SK-N-MC (cell line): ENCODE data around the gene PLEKHG5.

Experiments used
- DNase-seq: peaks from one replicate; pipeline ENCODE4 v3.0.0-alpha.2; 2011; ENCODE audit warnings: low read depth, low spot score
- H3K27ac ChIP-seq: fragments of 200-600 bp; sonication (generic); 2 replicates; pipeline ENCODE4 v1.5.1; 2016; ENCODE audit warnings: mixed run types
- H3K36me3 ChIP-seq: fragments of 200-600 bp; sonication (generic); 2 replicates; pipeline ENCODE4 v1.6.1; 2017; ENCODE audit warnings: antibody characterized with exemption, low read length, mixed read lengths; ENCODE audit not compliant: insufficient read depth
- H3K4me3 ChIP-seq: fragments of 200-600 bp; sonication (generic); 2 replicates; pipeline ENCODE4 v1.5.1; 2016
- H3K9ac ChIP-seq: fragments of 200-600 bp; sonication (generic); 2 replicates; pipeline ENCODE4 v1.8.0; 2017; ENCODE audit warnings: mixed run types, mixed read lengths; ENCODE audit not compliant: insufficient read length
- H3K9me3 ChIP-seq: fragments of 200-600 bp; sonication (generic); 2 replicates; pipeline ENCODE4 v1.6.1; 2017; ENCODE audit warnings: low read depth, mild to moderate bottlenecking, antibody characterized with exemption, low read length, moderate library complexity, mixed read lengths
- EZH2 ChIP-seq: fragments of 200-600 bp; sonication (generic); IDR thresholded peaks from one replicate; pipeline ENCODE4 v1.6.1; 2017; ENCODE audit warnings: antibody characterized with exemption
- FOXP2 ChIP-seq: optimal IDR thresholded peaks from 2 replicates; pipeline ENCODE3; 2011; ENCODE audit warnings: mild to moderate bottlenecking, moderate library complexity; ENCODE audit not compliant: insufficient read depth; ENCODE audit errors: extremely low read length, control extremely low read depth
- POLR2AphosphoS5 ChIP-seq: IDR thresholded peaks from 2 replicates; pipeline ENCODE4 v1.6.1; 2012; ENCODE audit warnings: mild to moderate bottlenecking, low read depth, low read length, borderline replicate concordance

The PLEKHG5 gene

DNA sequence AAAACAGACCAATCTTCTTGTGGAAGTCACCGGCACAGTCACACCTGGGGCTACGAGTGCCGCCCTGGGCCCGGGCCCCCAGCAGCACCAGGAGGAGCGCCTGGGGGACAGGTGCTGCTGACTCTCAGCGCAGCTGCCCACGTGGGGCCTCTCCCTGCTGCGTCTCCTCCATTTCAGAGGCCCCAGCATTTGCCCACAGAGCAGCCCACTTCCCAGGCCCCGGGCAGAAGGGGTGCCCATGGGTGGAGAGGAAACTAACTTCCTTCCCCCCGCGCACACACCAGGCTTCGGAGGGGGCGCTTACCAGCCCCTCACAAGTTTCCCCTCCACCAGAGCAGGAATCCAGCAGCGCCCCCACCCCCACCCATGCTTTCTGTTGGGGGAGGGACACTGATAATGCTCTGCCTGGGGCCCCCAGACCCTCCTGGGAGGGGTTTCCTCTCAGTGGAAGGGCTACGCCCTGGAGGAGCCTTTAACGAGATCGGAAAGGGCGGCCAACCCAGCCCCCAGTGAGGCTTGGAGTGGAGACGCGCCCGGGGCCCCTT is 25.9 kb downstream of the PLEKHG5 start:
- DNase-seq = no peak
- Histone ChIP-seq H3K27ac (no peak overlapping the region), H3K4me3 (peak overlapping the region; percentile 59), H3K9me3 (no peaks in the 10 kb centered on the region), H3K36me3 (no peaks in the 10 kb centered on the region; the same call in 1 of the 2 replicates), H3K9ac (peak overlapping the region; percentile 17)
- TF ChIP-seq FOXP2 (no peak), EZH2 (no peak), POLR2AphosphoS5 (no peak)

DNA sequence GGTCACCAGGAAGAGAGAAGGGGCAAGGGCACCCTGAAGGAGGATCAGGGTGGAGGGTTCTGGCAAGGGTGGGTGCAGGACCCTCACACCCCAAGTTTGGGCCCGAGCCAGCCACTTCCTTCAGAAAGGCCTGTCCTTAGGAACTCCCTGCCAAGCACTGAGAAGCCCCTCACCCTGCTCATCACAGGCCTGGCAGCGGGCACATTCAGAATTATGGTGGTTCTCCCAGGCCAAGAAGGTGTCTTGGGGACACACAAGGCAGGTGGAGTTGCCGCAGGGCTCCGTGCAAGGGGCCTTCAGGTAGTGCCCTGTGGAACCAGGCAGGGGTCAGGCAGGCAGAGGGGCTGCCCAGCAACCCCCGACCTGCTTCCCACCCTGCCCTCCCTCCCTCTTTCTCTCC is 26.6 kb downstream of the PLEKHG5 start:
- H3K27ac ChIP-seq = no peak overlapping the region
- H3K9me3 ChIP-seq = no peaks in the 10 kb centered on the region
- no peak overlapping the region for H3K9ac ChIP-seq
- H3K4me3 ChIP-seq = no peak overlapping the region
- H3K36me3 ChIP-seq = no peaks in the 10 kb centered on the region; the same call in 1 of the 2 replicates
- no peak for DNase-seq
- TF ChIP-seq EZH2 (no peak), FOXP2 (no peak), POLR2AphosphoS5 (no peak)

DNA sequence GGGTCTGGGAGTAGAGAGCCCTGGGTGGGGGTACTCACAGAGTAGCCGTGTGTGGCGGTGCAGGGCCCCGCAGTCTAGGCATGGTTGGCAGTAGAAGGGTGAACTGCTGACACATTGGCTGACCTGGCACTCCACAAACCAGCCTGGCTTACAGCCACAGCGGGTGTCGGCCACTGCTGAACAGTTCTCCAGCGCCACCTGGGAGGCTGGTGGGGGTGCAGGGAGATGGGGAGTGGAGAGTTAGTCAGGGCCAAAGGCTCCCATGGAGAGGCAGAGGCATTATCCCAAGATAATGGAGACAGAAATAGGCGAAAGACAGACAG is 27.0 kb downstream of the PLEKHG5 start:
- H3K4me3 ChIP-seq = no peak overlapping the region
- TF ChIP-seq POLR2AphosphoS5 (no peak), EZH2 (no peak), FOXP2 (no peak)
- H3K9me3 ChIP-seq = no peaks in the 10 kb centered on the region
- no peak for DNase-seq
- H3K9ac ChIP-seq = no peak overlapping the region
- H3K27ac ChIP-seq = no peak overlapping the region
- H3K36me3 ChIP-seq = no peaks in the 10 kb centered on the region; the same call in 1 of the 2 replicates

DNA sequence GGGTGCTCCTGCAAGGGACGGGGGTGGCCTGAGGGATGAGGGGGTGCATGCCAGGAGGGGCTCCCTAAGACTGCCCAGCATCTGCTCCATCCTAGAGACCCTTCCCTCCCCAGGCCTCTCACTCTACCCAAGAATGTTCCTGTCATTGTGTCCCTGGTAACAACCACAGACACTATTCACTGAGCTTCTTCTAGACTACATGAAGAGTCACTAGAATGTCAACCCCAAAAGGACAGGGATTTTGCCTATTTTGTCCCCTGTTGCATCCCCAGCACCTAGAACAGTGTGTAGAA is 28.4 kb downstream of the PLEKHG5 start:
- no peaks in the 10 kb centered on the region for H3K9me3 ChIP-seq
- no peak overlapping the region for H3K9ac ChIP-seq
- H3K27ac ChIP-seq = no peak overlapping the region
- no peaks in the 10 kb centered on the region for H3K36me3 ChIP-seq
- TF ChIP-seq FOXP2 = no peak
- no peak for TF ChIP-seq POLR2AphosphoS5
- no peak for TF ChIP-seq EZH2
- DNase-seq = no peak
- H3K4me3 ChIP-seq = no peak overlapping the region

DNA sequence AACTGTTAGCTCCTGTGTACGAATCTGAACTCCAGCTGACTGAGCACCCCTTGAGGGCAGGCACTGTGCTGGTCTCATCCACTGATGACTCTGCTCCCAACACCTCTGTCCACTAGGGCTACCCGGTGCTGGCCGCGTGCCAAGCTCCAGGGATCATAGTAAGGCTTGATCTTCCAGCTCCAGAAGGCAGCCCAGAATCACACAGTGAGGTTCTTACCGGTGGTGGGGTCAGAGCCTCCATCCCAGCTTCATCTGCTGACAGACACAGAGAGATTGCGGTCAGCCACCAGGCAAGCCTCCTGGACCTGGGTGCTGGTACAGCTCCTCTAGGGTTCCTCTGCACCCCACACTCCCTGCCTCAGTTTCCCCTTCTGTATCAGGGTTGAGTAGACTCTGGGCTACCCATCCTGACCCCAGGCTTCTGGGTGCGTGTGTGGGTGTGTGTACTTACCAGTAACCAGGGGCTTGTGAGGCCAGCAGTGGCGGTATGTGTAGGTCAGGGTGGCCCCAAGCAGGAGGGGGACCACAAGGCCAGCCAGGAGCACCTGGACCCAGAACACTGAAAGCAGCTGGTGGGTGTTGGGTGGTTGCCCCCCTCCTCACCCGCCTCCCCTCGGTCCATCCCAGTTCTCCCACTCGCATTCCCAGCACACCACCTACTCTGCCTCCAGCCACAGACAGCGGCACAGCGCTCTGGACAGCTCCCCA is 28.9 kb downstream of the PLEKHG5 start:
- DNase-seq = no peak
- Histone ChIP-seq H3K36me3 (no peaks in the 10 kb centered on the region), H3K9ac (no peak overlapping the region), H3K9me3 (no peaks in the 10 kb centered on the region), H3K4me3 (no peak overlapping the region), H3K27ac (no peak overlapping the region)
- no peak for TF ChIP-seq EZH2
- TF ChIP-seq POLR2AphosphoS5 = no peak
- no peak for TF ChIP-seq FOXP2

DNA sequence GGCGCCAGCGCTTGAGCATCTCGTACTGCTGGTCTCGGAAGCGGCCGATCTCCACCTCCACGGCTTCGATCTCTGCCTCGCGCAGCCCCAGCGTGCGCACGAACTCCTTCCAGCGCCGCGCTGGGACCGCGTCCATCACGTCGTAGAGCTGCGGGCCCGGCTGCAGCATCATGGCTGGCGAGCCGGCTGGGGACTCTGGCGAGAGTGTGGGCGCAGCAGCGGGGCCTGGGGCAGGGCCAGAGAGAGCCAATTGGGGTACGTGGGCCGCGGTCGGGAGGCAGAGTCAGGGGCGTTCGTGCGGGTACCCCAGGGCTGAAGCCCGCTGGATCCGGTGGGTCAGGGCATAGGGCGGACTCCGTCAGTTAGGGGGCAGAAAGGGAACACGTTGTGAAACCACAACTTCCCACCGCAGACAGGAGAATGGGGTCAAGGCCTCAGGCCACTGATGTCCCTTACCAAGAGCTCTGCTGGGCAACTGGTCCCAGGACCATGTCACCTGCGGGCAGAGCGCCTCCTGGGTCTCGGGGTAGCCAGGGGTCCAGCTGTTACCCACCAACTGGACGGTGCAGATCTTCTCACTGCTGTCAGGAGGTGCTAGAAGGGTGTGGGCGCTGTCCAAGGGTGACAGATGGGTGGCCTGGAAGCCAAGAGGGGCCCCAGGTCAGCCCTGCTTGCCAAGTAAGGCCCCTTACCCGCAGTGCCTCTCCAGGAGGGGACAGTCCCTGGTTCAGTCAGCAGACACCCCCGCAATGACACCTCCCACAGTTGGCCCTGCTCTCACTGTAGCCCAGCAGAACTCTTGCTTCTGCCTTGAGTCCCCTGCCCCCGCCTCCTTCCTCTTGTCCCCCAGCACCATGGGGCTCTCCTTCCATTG is 29.7 kb downstream of the PLEKHG5 start:
- H3K4me3 ChIP-seq = no peak overlapping the region
- H3K9ac ChIP-seq = no peak overlapping the region
- H3K9me3 ChIP-seq = no peaks in the 10 kb centered on the region
- DNase-seq = no peak
- no peak for TF ChIP-seq FOXP2
- TF ChIP-seq POLR2AphosphoS5 = no peak
- no peak for TF ChIP-seq EZH2
- H3K36me3 ChIP-seq = no peaks in the 10 kb centered on the region
- no peak overlapping the region for H3K27ac ChIP-seq

DNA sequence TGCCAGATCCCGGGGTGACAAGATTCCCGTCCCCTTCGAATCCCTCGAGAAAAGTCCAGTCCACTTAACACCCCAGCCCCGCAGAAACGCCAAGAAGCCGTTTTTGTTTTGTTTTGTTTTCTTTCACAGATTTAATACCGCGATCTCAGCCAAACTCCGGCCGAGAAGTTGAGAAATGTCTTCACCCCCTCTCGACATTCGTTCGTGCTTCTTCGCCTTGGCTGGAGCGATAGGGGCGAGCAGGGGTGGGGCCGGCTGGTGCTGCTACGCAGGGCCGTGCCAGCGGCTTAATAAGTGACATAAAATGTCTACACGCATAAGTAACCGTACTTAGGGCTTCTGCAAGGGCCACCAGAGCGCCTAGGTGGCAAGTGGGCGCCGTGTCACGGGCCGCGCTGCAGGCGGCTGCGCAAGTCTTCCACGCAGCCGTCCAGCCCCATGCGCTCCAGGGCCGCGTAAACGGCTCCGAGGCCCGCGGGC is 30.4 kb downstream of the PLEKHG5 start:
- no peak overlapping the region for H3K9ac ChIP-seq
- no peaks in the 10 kb centered on the region for H3K9me3 ChIP-seq
- DNase-seq = no peak
- TF ChIP-seq POLR2AphosphoS5 = no peak
- TF ChIP-seq EZH2 = no peak
- no peak for TF ChIP-seq FOXP2
- H3K27ac ChIP-seq = no peak overlapping the region
- H3K4me3 ChIP-seq = no peak overlapping the region
- H3K36me3 ChIP-seq = no peaks in the 10 kb centered on the region

DNA sequence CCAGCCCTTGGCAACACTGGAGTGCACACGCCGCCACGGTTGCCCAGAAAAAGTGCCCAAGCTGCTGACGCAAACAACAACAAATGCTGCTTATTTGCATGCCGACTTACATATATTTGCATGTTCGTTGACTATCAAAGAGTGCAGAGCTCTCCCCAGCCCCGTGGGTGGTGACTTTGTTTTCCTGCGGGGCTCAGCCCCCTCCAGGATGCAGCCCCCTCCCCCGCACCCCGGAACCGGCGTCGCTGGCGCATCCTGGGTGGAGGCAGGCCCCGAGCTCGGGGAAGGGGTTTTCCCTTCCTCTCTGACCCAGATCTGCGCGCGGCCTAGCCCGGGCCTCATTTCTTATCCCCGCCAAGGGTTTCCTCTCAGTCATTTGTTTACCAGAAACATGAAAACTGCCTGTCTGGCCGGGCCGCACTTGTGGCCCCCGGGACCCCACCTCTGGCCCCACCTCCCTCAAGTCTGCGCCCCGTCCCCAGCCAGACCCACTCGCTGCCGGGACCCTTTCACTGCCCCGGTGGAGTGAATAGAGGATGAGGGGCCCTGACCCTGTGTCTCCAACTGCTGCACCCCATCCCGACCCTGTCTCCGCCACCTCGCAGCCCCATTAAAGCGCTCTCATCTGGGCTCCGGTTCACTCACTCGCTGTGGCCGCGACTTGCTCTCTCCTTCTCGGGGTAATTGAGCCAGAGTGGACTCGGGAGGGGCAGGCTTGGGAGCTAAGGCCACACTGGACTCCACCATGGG is 31.0 kb downstream of the PLEKHG5 start:
- TF ChIP-seq FOXP2 (no peak), POLR2AphosphoS5 (no peak), EZH2 (no peak)
- Histone ChIP-seq H3K36me3 (no peaks in the 10 kb centered on the region), H3K4me3 (peak overlapping the region; percentile 36), H3K9me3 (no peaks in the 10 kb centered on the region), H3K9ac (no peak overlapping the region), H3K27ac (no peak overlapping the region)
- no peak for DNase-seq

DNA sequence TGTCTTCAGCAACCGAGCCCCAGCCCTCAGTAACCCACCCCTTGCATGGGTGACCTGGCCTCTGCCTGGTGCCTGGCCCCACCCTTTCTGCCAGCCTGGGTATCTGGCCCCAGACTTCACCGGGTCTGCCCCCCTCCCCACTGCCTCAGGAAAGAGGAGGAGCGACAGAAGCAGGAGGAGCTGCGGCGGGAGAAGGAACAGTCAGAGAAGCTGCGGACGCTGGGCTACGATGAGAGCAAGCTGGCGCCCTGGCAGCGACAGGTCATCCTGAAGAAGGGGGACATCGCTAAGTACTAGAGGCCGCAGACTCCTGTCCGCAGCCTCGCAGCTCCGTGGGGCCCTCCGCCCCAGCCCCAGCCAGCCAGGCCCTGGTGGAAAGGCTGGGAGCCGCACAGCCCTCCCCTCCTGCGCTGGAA is 31.6 kb downstream of the PLEKHG5 start:
- DNase-seq = no peak
- TF ChIP-seq POLR2AphosphoS5 (no peak), FOXP2 (no peak), EZH2 (no peak)
- Histone ChIP-seq H3K27ac (no peak overlapping the region), H3K4me3 (peak overlapping the region; percentile 36), H3K9ac (no peak overlapping the region), H3K36me3 (no peaks in the 10 kb centered on the region), H3K9me3 (no peaks in the 10 kb centered on the region)
